K562 (cell line): ENCODE data around the gene UBQLNL. TPM values are rescaled to one million over a fixed set of nuclear protein-coding genes. Genes with fewer than 3 reads are reported as not detected.
A peak's percentile ranks its signal among the peaks of the same experiment; 100 is the strongest.

Source experiments
- CHD2 ChIP-seq: IDR thresholded peaks from 2 replicates; pipeline ENCODE4 v1.6.1; 2011; ENCODE audit warnings: low read depth, low read length
- ETS1 ChIP-seq: conservative IDR thresholded peaks from 2 replicates; pipeline ENCODE4 v1.6.1; 2011; ENCODE audit warnings: low read depth, mild to moderate bottlenecking, low read length; ENCODE audit not compliant: control insufficient read depth
- FOXP1 ChIP-seq: sonication (generic); formaldehyde crosslinking; IDR thresholded peaks from 2 replicates; pipeline ENCODE4 v1.8.0; 2022; ENCODE audit warnings: mild to moderate bottlenecking, missing genetic modification reagents
- HDAC8 ChIP-seq: fragments of 450-650 bp; IDR thresholded peaks from 2 replicates; pipeline ENCODE4 v1.6.1; 2016; ENCODE audit warnings: mild to moderate bottlenecking, missing genetic modification characterization, moderate library complexity, missing compliant biosample characterization
- NRF1 ChIP-seq, 2 experiments: fragments of 450-650 bp; IDR thresholded peaks in 1 of 2; conservative IDR thresholded peaks in 1 of 2; 2 replicates each; pipeline ENCODE4 v1.6.1; 2014; ENCODE audit warnings: mild to moderate bottlenecking in 2 of 2
- PRPF4 ChIP-seq: fragments of 200-400 bp; formaldehyde crosslinking; IDR thresholded peaks from one replicate; pipeline ENCODE4 v1.6.1; 2017; ENCODE audit warnings: low read length, low read depth, mild to moderate bottlenecking; ENCODE audit not compliant: insufficient read depth, poor library complexity, severe bottlenecking
- RBM34 ChIP-seq: fragments of 200-400 bp; formaldehyde crosslinking; IDR thresholded peaks from 2 replicates; pipeline ENCODE4 v1.6.1; 2018; ENCODE audit warnings: low read length, borderline replicate concordance; ENCODE audit not compliant: insufficient read depth
- RBM39 ChIP-seq: fragments of 200-400 bp; formaldehyde crosslinking; optimal IDR thresholded peaks from 2 replicates; pipeline ENCODE3; 2018; ENCODE audit warnings: low read depth, low read length
- SNAPC5 ChIP-seq: fragments of 250-450 bp; sonication (Bioruptor Pico); IDR thresholded peaks from 2 replicates; pipeline ENCODE4 v1.8.0; 2021; ENCODE audit warnings: moderate library complexity, mild to moderate bottlenecking, inconsistent platforms
- ZFPM2 ChIP-seq: fragments of 250-450 bp; sonication (Bioruptor Pico); IDR thresholded peaks from 2 replicates; pipeline ENCODE4 v1.5.1; 2022; ENCODE audit warnings: mild to moderate bottlenecking
- polyA plus RNA-seq, 8 experiments: library from polyadenylated mRNA; depleted of rRNA in 4 of 8; stranded (reverse) in 5 of 8; unstranded in 3 of 8; fragments of >200 nt; fragmentation: Nextera tagmentation in 2 of 8; fragmentation: Illumina TruSeq in 1 of 8; extraction: Ambion mirVana in 2 of 8; extraction: Trizol in 1 of 8; gene quantifications; 2 replicates each; pipeline versions ENCODE4 v1.2.1 to v1.2.3, GENCODE V29; 2011 to 2014; ENCODE audit warnings: inconsistent platforms in 1 of 8, missing spikeins in 1 of 8
- total RNA-seq, 7 experiments: library from RNA; depleted of rRNA in 6 of 7; stranded (reverse); fragments of >200 nt in 6 of 7; fragmentation: Illumina TruSeq in 2 of 7; extraction: Trizol in 2 of 7; gene quantifications; 2 replicates each; pipeline versions ENCODE4 v1.2.1 to v1.2.3, GENCODE V29; 2011 to 2021; ENCODE audit warnings: low replicate concordance in 1 of 7
- TF ChIP-seq, protein P1 (sequence below): fragments of 450-650 bp; IDR thresholded peaks from 2 replicates; pipeline ENCODE4 v1.6.1; 2016; ENCODE audit warnings: mild to moderate bottlenecking, moderate library complexity
- TF ChIP-seq, protein P2 (sequence below): fragments of 450-650 bp; IDR thresholded peaks from 2 replicates; pipeline ENCODE4 v1.6.1; 2016; ENCODE audit warnings: low read depth, mild to moderate bottlenecking, moderate library complexity

UBQLNL gene
- total and polyA plus RNA-seq, 9 of the 15 experiments (the other 6 are each of a cell fraction or from before 2014, with no cell fraction given), result 0.07 to 0.27 (median 0.14) TPM

- TF ChIP-seq, protein P1, sequence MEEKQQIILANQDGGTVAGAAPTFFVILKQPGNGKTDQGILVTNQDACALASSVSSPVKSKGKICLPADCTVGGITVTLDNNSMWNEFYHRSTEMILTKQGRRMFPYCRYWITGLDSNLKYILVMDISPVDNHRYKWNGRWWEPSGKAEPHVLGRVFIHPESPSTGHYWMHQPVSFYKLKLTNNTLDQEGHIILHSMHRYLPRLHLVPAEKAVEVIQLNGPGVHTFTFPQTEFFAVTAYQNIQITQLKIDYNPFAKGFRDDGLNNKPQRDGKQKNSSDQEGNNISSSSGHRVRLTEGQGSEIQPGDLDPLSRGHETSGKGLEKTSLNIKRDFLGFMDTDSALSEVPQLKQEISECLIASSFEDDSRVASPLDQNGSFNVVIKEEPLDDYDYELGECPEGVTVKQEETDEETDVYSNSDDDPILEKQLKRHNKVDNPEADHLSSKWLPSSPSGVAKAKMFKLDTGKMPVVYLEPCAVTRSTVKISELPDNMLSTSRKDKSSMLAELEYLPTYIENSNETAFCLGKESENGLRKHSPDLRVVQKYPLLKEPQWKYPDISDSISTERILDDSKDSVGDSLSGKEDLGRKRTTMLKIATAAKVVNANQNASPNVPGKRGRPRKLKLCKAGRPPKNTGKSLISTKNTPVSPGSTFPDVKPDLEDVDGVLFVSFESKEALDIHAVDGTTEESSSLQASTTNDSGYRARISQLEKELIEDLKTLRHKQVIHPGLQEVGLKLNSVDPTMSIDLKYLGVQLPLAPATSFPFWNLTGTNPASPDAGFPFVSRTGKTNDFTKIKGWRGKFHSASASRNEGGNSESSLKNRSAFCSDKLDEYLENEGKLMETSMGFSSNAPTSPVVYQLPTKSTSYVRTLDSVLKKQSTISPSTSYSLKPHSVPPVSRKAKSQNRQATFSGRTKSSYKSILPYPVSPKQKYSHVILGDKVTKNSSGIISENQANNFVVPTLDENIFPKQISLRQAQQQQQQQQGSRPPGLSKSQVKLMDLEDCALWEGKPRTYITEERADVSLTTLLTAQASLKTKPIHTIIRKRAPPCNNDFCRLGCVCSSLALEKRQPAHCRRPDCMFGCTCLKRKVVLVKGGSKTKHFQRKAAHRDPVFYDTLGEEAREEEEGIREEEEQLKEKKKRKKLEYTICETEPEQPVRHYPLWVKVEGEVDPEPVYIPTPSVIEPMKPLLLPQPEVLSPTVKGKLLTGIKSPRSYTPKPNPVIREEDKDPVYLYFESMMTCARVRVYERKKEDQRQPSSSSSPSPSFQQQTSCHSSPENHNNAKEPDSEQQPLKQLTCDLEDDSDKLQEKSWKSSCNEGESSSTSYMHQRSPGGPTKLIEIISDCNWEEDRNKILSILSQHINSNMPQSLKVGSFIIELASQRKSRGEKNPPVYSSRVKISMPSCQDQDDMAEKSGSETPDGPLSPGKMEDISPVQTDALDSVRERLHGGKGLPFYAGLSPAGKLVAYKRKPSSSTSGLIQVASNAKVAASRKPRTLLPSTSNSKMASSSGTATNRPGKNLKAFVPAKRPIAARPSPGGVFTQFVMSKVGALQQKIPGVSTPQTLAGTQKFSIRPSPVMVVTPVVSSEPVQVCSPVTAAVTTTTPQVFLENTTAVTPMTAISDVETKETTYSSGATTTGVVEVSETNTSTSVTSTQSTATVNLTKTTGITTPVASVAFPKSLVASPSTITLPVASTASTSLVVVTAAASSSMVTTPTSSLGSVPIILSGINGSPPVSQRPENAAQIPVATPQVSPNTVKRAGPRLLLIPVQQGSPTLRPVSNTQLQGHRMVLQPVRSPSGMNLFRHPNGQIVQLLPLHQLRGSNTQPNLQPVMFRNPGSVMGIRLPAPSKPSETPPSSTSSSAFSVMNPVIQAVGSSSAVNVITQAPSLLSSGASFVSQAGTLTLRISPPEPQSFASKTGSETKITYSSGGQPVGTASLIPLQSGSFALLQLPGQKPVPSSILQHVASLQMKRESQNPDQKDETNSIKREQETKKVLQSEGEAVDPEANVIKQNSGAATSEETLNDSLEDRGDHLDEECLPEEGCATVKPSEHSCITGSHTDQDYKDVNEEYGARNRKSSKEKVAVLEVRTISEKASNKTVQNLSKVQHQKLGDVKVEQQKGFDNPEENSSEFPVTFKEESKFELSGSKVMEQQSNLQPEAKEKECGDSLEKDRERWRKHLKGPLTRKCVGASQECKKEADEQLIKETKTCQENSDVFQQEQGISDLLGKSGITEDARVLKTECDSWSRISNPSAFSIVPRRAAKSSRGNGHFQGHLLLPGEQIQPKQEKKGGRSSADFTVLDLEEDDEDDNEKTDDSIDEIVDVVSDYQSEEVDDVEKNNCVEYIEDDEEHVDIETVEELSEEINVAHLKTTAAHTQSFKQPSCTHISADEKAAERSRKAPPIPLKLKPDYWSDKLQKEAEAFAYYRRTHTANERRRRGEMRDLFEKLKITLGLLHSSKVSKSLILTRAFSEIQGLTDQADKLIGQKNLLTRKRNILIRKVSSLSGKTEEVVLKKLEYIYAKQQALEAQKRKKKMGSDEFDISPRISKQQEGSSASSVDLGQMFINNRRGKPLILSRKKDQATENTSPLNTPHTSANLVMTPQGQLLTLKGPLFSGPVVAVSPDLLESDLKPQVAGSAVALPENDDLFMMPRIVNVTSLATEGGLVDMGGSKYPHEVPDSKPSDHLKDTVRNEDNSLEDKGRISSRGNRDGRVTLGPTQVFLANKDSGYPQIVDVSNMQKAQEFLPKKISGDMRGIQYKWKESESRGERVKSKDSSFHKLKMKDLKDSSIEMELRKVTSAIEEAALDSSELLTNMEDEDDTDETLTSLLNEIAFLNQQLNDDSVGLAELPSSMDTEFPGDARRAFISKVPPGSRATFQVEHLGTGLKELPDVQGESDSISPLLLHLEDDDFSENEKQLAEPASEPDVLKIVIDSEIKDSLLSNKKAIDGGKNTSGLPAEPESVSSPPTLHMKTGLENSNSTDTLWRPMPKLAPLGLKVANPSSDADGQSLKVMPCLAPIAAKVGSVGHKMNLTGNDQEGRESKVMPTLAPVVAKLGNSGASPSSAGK, result no peak
- TF ChIP-seq PRPF4, result no peak
- TF ChIP-seq, protein P2, sequence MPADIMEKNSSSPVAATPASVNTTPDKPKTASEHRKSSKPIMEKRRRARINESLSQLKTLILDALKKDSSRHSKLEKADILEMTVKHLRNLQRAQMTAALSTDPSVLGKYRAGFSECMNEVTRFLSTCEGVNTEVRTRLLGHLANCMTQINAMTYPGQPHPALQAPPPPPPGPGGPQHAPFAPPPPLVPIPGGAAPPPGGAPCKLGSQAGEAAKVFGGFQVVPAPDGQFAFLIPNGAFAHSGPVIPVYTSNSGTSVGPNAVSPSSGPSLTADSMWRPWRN, result no peak
- TF ChIP-seq FOXP1 (CRISPR knock-in tag), result no peak
- no peak for TF ChIP-seq HDAC8 (tag)
- no peak for TF ChIP-seq SNAPC5
- no peak for TF ChIP-seq RBM34
- TF ChIP-seq CHD2, result peak; percentile 97
- TF ChIP-seq ETS1, result no peak
- TF ChIP-seq RBM39, result peak; percentile 41
- no peak for TF ChIP-seq ZFPM2 (CRISPR knock-in tag)
- TF ChIP-seq NRF1 (conservative IDR thresholded peaks at IDR 0.05 in 1 of 2, IDR thresholded peaks at IDR 0.05 in 1 of 2), result peak; percentile 35 to 37; a peak in 2 of 4 replicates
Measured at GRCh38 chr11:5505363-5506048, 11.0 kb downstream of the UBQLNL start (continued).
